ENCODE data around the gene SECISBP2.

DNA sequence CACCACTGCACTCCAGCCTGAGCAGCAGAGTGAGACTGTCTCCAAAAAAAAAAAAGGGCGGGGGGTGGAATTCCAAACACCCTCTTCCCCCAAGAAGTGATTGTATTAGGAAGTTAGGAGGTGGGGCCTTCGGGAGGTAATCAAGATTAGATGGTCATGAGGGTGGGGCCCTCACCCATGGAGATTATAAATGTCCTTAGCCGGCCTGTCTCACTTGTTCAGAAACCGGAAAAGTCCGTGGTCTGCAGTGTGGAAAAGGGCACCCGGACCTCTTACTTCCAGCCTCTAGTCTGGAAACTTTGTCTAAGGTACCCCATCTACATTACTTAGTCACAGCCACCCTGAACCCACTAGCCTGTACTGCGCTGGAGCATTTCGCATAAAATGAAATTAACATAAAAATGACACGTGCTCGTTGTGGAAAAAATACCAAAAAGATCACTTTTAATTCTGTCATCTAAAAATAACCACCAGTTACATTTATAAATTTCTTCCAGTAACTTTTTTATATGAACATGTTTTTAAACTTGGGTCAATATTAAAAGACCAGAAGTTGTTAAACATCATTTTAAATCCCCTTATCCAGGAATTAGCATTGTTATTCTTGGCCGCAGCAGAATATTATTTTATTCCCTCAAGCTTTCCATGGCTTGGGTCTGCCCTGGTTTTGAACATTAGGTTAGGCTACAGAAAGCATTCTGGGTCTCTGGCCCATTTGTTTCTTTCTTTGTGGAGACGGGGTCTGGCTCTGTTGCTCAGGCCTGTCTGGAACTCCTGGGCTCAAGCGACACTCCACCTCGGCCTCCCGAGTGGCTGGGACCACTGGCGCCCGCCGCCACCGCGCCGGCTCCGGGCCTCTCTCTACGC, 8.5 kb upstream of the SECISBP2 start:
- TF ChIP-seq, protein P1, sequence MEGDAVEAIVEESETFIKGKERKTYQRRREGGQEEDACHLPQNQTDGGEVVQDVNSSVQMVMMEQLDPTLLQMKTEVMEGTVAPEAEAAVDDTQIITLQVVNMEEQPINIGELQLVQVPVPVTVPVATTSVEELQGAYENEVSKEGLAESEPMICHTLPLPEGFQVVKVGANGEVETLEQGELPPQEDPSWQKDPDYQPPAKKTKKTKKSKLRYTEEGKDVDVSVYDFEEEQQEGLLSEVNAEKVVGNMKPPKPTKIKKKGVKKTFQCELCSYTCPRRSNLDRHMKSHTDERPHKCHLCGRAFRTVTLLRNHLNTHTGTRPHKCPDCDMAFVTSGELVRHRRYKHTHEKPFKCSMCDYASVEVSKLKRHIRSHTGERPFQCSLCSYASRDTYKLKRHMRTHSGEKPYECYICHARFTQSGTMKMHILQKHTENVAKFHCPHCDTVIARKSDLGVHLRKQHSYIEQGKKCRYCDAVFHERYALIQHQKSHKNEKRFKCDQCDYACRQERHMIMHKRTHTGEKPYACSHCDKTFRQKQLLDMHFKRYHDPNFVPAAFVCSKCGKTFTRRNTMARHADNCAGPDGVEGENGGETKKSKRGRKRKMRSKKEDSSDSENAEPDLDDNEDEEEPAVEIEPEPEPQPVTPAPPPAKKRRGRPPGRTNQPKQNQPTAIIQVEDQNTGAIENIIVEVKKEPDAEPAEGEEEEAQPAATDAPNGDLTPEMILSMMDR (IDR thresholded peaks at IDR 0.05; ENCODE audit: low read length) = peak; percentile 6; the same call in 1 of the 2 replicates
- no peak for TF ChIP-seq EZH2 (IDR thresholded peaks at IDR 0.05; ENCODE audit: borderline replicate concordance, low read length)
